K562 (cell line): ENCODE results near the gene NEDD9. TPM values are rescaled to one million over a fixed set of nuclear protein-coding genes. Genes with fewer than 3 reads are reported as not detected.

ENCODE experiments used
- ATAC-seq: fragments of 200-7000 bp; cut with Tn5 transposase; 3 replicates; pipeline ENCODE4 v1.9.1; 2020; ENCODE audit warnings: moderate library complexity
- BruUV-seq: library from RNA; stranded (reverse); fragments of 400-500 nt; replicated peaks from 2 replicates; lab custom pipeline; 2021; lab: Mats Ljungman, UMichigan
- CTCF ChIA-PET: fragments of 300-600 bp; formaldehyde crosslinking; extraction: SDS; loops from one replicate; lab custom pipeline; 2021; ENCODE audit warnings: low intra/inter-chr PET ratio; lab: Yijun Ruan, JAX
- POLR2A ChIA-PET: fragments of 300-600, 350-650 bp; sonication (Branson Sonifier 250); formaldehyde crosslinking; extraction: SDS; loops from one replicate; lab custom pipeline; 2021; ENCODE audit warnings: antibody characterized with exemption, inconsistent platforms; lab: Yijun Ruan, JAX
- DNase-seq, 4 experiments: peaks; one replicate each; pipeline versions ENCODE4 v3.0.0 to v3.0.0-alpha.2; 2011 to 2018; ENCODE audit warnings: low spot score in 3 of 4, mixed read lengths in 3 of 4; ENCODE audit errors: extremely low read depth in 1 of 4
- FAIRE-seq: peaks from 2 replicates; lab custom pipeline; 2011; peaks lifted over from hg19 to GRCh38; lab: Jason Lieb, UNC
- H2AFZ ChIP-seq: 2 replicates; pipeline ENCODE4 v1.6.0; 2011; ENCODE audit warnings: low read depth, low read length, control low read depth, inconsistent platforms
- H3K27ac ChIP-seq: fragments of 200-600 bp; 3 replicates; pipeline ENCODE4 v1.8.0; 2011; ENCODE audit warnings: low read depth, mild to moderate bottlenecking, control low read depth, inconsistent platforms, low read length, moderate library complexity, mixed read lengths; ENCODE audit errors: extremely low read depth
- H3K27me3 ChIP-seq, 2 experiments: fragments of 300-600 bp in 1 of 2; 2 replicates in 1 of 2; 3 replicates in 1 of 2; pipeline versions ENCODE4 v1.6.0 to v1.8.0; 2011; ENCODE audit warnings: inconsistent platforms in 2 of 2, low read length in 2 of 2, mild to moderate bottlenecking in 1 of 2, mixed read lengths in 1 of 2, moderate library complexity in 1 of 2; ENCODE audit not compliant: control insufficient read depth in 2 of 2, insufficient read depth in 2 of 2
- H3K36me3 ChIP-seq: fragments of 300-600 bp; 3 replicates; pipeline ENCODE4 v1.8.0; 2011; ENCODE audit warnings: mild to moderate bottlenecking, low read length, inconsistent platforms; ENCODE audit not compliant: control insufficient read depth, insufficient read depth
- H3K4me1 ChIP-seq, 2 experiments: fragments of 200-600 bp in 1 of 2; replicated peaks in 1 of 2; 2 replicates in 1 of 2; 3 replicates in 1 of 2; pipeline versions ENCODE4 v1.5.1 to v1.8.0; 2011; ENCODE audit warnings: inconsistent platforms in 2 of 2, low read length in 2 of 2, mild to moderate bottlenecking in 1 of 2, mixed read lengths in 1 of 2, moderate library complexity in 1 of 2; ENCODE audit not compliant: control insufficient read depth in 2 of 2, insufficient read depth in 2 of 2
- H3K4me2 ChIP-seq: 2 replicates; pipeline ENCODE4 v1.6.1; 2011; ENCODE audit warnings: low read length, control low read depth, inconsistent platforms, mixed read lengths; ENCODE audit not compliant: insufficient read depth
- H3K4me3 ChIP-seq: fragments of 200-600 bp; sonication (generic), shearing (Covaris generic); 2 replicates; pipeline ENCODE4 v1.5.1; 2016; ENCODE audit warnings: control low read depth, inconsistent platforms
- H3K79me2 ChIP-seq: fragments of 200-600 bp; 3 replicates; pipeline ENCODE4 v1.8.0; 2011; ENCODE audit warnings: low read length, inconsistent platforms; ENCODE audit not compliant: control insufficient read depth, insufficient read depth
- H3K9ac ChIP-seq, 2 experiments: 2 replicates each; pipeline versions ENCODE4 v1.6.0 to v1.6.1; 2011; ENCODE audit warnings: low read depth in 2 of 2, low read length in 2 of 2, control low read depth in 1 of 2, inconsistent platforms in 1 of 2, mild to moderate bottlenecking in 1 of 2, mixed read lengths in 1 of 2; ENCODE audit not compliant: insufficient read depth in 1 of 2
- H3K9me1 ChIP-seq: one replicate; pipeline ENCODE4 v1.6.0; 2011; ENCODE audit warnings: inconsistent platforms, mild to moderate bottlenecking, low read length, moderate library complexity; ENCODE audit not compliant: control insufficient read depth, insufficient read depth
- H3K9me3 ChIP-seq: replicated peaks from 2 replicates; pipeline ENCODE4 v1.5.1; 2011; ENCODE audit warnings: low read depth, low read length, inconsistent platforms; ENCODE audit not compliant: control insufficient read depth, insufficient read depth
- H4K20me1 ChIP-seq: replicated peaks from 2 replicates; pipeline ENCODE4 v1.6.1; 2011; ENCODE audit warnings: low read length, inconsistent platforms, mixed read lengths; ENCODE audit not compliant: control insufficient read depth, insufficient read depth
- ELF1 ChIP-seq: fragments of 200-800 bp; sonication (Bioruptor generic); IDR thresholded peaks from 2 replicates; pipeline ENCODE4 v1.6.1; 2016; ENCODE audit warnings: missing genetic modification characterization, missing compliant biosample characterization
- GTF2A2 ChIP-seq: IDR thresholded peaks from 2 replicates; pipeline ENCODE4 v1.6.1; 2016; ENCODE audit warnings: mild to moderate bottlenecking, missing genetic modification characterization, missing compliant biosample characterization
- HMG20B ChIP-seq: fragments of 250-450 bp; sonication (Bioruptor Pico); IDR thresholded peaks from 2 replicates; pipeline ENCODE4 v1.5.0; 2021; ENCODE audit warnings: mild to moderate bottlenecking
- RAD21 ChIP-seq, 2 experiments: fragments of 250-450 bp in 1 of 2; fragments of 450-650 bp in 1 of 2; sonication (Bioruptor Pico) in 1 of 2; formaldehyde crosslinking in 1 of 2; IDR thresholded peaks in 1 of 2; conservative IDR thresholded peaks in 1 of 2; 2 replicates each; pipeline versions ENCODE4 v1.4.0 to v1.8.0; 2020 to 2022; ENCODE audit warnings: mild to moderate bottlenecking in 2 of 2, moderate library complexity in 1 of 2
- RNF2 ChIP-seq: sonication (generic); IDR thresholded peaks from 2 replicates; pipeline ENCODE4 v1.6.1; 2016
- SMC3 ChIP-seq: conservative IDR thresholded peaks from 2 replicates; pipeline ENCODE4 v1.6.1; 2011; ENCODE audit warnings: low read depth, low read length, improper control_type of control experiment; ENCODE audit not compliant: insufficient read depth
- SNAPC5 ChIP-seq: fragments of 250-450 bp; sonication (Bioruptor Pico); IDR thresholded peaks from 2 replicates; pipeline ENCODE4 v1.8.0; 2021; ENCODE audit warnings: moderate library complexity, mild to moderate bottlenecking, inconsistent platforms
- ZBTB8A ChIP-seq: fragments of 450-650 bp; IDR thresholded peaks from 2 replicates; pipeline ENCODE4 v1.6.1; 2018; ENCODE audit warnings: mild to moderate bottlenecking, moderate library complexity; ENCODE audit not compliant: partially characterized antibody
- ZNF124 ChIP-seq: sonication (generic); formaldehyde crosslinking; IDR thresholded peaks from 2 replicates; pipeline ENCODE4 v1.8.1; 2022; ENCODE audit warnings: missing genetic modification reagents
- WGBS: fragments of 100-300 bp; shearing (Covaris generic); methylation state at CpG from one replicate; pipeline ENCODE4 v1.1.6; 2016; ENCODE audit warnings: low coverage, mixed read lengths; ENCODE audit not compliant: insufficient coverage; ENCODE audit errors: missing lambda C conversion rate; 5-methylcytosine and 5-hydroxymethylcytosine counted together
- in situ Hi-C: fragments of 300-500 bp; cut with MboI; formaldehyde crosslinking; loops from 4 replicates; pipeline ENCODE4 v1.15.0; 2018; ENCODE audit warnings: inconsistent platforms, mixed read lengths
- intact Hi-C: fragments of 100-400 bp; cut with micrococcal nuclease; formaldehyde crosslinking; loops from 2 replicates; pipeline ENCODE4 v1.14.2; 2022
- polyA plus RNA-seq, 8 experiments: library from polyadenylated mRNA; depleted of rRNA in 4 of 8; stranded (reverse) in 5 of 8; unstranded in 3 of 8; fragments of >200 nt; fragmentation: Nextera tagmentation in 2 of 8; fragmentation: Illumina TruSeq in 1 of 8; extraction: Ambion mirVana in 2 of 8; extraction: Trizol in 1 of 8; gene quantifications; 2 replicates each; pipeline versions ENCODE4 v1.2.1 to v1.2.3, GENCODE V29; 2011 to 2014; ENCODE audit warnings: inconsistent platforms in 1 of 8, missing spikeins in 1 of 8
- total RNA-seq, 7 experiments: library from RNA; depleted of rRNA in 6 of 7; stranded (reverse); fragments of >200 nt in 6 of 7; fragmentation: Illumina TruSeq in 2 of 7; extraction: Trizol in 2 of 7; gene quantifications; 2 replicates each; pipeline versions ENCODE4 v1.2.1 to v1.2.3, GENCODE V29; 2011 to 2021; ENCODE audit warnings: low replicate concordance in 1 of 7

The NEDD9 gene
- total and polyA plus RNA-seq, 9 of the 15 experiments (the other 6 are each of a cell fraction or from before 2014, with no cell fraction given): 0.04 to 0.18 (median 0.15) TPM; not detected in 6

- TF ChIP-seq SMC3 (peak; percentile 78), HMG20B (no peak), SNAPC5 (no peak), RAD21 (CRISPR knock-in tag; conservative IDR thresholded peaks at IDR 0.05 in 1 of 2, IDR thresholded peaks at IDR 0.05 in 1 of 2) (peak; percentile 70 to 72), RNF2 (no peak), ZBTB8A (no peak), ELF1 (tag) (no peak)
Observed at GRCh38 chr6:11172501-11173327, 59.8 kb downstream of the NEDD9 start (continued).

GRCh38 chr6:11171952-11172351 lies 60.5 kb downstream of the NEDD9 start:
- Histone ChIP-seq H4K20me1 (no peaks in the 10 kb centered on the region), H3K36me3 (no peaks in the 10 kb centered on the region), H3K27ac (no peak overlapping the region), H3K79me2 (no peaks in the 10 kb centered on the region), H2AFZ (no peak overlapping the region), H3K9ac (no peak overlapping the region), H3K4me1 (peaks cover 0 to 4% of the 10 kb centered on the region in 2 experiments; a peak in 2 of 5 replicates), H3K9me3 (no peaks in the 10 kb centered on the region), H3K9me1 (peaks cover 5% of the 10 kb centered on the region), H3K27me3 (peaks cover 13 to 26% of the 10 kb centered on the region in 2 experiments; a peak in 4 of 5 replicates), H3K4me3 (no peak overlapping the region), H3K4me2 (no peak overlapping the region)
- intact Hi-C loops: loop anchor here (1.0 kb wide), 2 partner anchors 324 to 403 kb away; no protein-coding TSS in a partner anchor
- BruUV-seq: no TSS peak
- TF ChIP-seq GTF2A2 (tag): 0 out of 2 replicates have a peak, but pooled peaks have one; percentile 20
- no peak for TF ChIP-seq ZNF124 (CRISPR knock-in tag)
- no peak for DNase-seq
- whole genome bisulfite sequencing: 30% methylated on average over 13 of the region's 13 CpGs
- in situ Hi-C loops: loop anchor here (5.0 kb wide), 1 partner anchor 325 kb away; no protein-coding TSS in a partner anchor
- ATAC-seq: no peak
- POLR2A ChIA-PET: interaction anchor here (1.6 kb wide), 1 partner anchor 17 kb away, joined by 4 read pairs; no protein-coding TSS in a partner anchor
- CTCF ChIA-PET: interaction anchor here (0.6 to 2.6 kb wide), 4 partner anchors 28 to 1394 kb away, joined by 4 to 25 read pairs (median 4); no protein-coding TSS in a partner anchor
- FAIRE-seq: no peak
